ENCODE data around the gene CLEC9A. TPM values are rescaled to one million over a fixed set of nuclear protein-coding genes. Genes with fewer than 3 reads are reported as not detected.

Gene CLEC9A
- total and polyA plus RNA-seq, 4 donors, result 0.03 to 0.14 TPM; not detected in 2

DNA sequence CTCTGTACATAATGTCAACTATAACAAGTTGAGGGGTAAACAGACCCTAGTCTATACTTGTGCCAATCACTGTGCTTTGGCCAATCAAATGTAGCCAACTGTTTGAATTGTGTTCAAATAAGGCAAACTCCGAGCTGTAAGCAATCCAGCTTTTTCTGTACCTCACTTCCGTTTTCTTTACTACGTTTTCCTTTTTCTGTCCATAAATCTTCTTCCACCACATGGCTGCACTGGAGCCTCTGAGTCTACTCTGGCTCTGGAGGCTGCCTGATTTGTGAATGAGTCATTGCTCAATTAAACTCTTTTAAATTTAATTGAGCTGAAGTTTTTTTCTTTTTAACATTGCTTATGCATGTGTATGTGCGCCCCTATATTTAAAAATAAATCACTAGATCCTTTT is 38.6 kb downstream of the CLEC9A start:
- TF ChIP-seq HNF4A (conservative IDR thresholded peaks at IDR 0.05) (no peak), GABPA (IDR thresholded peaks at IDR 0.05 in 1 of 2, conservative IDR thresholded peaks at IDR 0.05 in 1 of 2) (no peak), TAF1 (conservative IDR thresholded peaks at IDR 0.05) (no peak), EGR1 (IDR thresholded peaks at IDR 0.05; ENCODE audit: low read depth in 2 of 2) (no peak), FOXA2 (IDR thresholded peaks at IDR 0.05) (no peak), HNF4G (IDR thresholded peaks at IDR 0.05) (no peak), JUND (IDR thresholded peaks at IDR 0.05) (no peak), FOXA1 (IDR thresholded peaks at IDR 0.05) (no peak), RAD21 (IDR thresholded peaks at IDR 0.05) (no peak)
- TF ChIP-seq, protein P1, sequence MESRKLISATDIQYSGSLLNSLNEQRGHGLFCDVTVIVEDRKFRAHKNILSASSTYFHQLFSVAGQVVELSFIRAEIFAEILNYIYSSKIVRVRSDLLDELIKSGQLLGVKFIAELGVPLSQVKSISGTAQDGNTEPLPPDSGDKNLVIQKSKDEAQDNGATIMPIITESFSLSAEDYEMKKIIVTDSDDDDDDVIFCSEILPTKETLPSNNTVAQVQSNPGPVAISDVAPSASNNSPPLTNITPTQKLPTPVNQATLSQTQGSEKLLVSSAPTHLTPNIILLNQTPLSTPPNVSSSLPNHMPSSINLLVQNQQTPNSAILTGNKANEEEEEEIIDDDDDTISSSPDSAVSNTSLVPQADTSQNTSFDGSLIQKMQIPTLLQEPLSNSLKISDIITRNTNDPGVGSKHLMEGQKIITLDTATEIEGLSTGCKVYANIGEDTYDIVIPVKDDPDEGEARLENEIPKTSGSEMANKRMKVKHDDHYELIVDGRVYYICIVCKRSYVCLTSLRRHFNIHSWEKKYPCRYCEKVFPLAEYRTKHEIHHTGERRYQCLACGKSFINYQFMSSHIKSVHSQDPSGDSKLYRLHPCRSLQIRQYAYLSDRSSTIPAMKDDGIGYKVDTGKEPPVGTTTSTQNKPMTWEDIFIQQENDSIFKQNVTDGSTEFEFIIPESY (IDR thresholded peaks at IDR 0.05), result no peak
- TF ChIP-seq, protein P2, sequence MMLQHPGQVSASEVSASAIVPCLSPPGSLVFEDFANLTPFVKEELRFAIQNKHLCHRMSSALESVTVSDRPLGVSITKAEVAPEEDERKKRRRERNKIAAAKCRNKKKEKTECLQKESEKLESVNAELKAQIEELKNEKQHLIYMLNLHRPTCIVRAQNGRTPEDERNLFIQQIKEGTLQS (IDR thresholded peaks at IDR 0.05), result no peak
- Histone ChIP-seq H3K9ac (ENCODE audit: low read depth in 1 of 2, low read length in 2 of 2) (no peak overlapping the region), H3K36me3 (ENCODE audit: control insufficient read depth in 4 of 4, insufficient read depth in 3 of 4, low read depth in 1 of 4, low read length in 3 of 4) (no peaks in the 10 kb centered on the region), H3K27ac (ENCODE audit: low read depth in 1 of 2, low read length in 2 of 2) (peak overlapping the region; percentile 33 to 64), H3K27me3 (ENCODE audit: control insufficient read depth in 4 of 4, insufficient read depth in 4 of 4, low read length in 3 of 4) (no peaks in the 10 kb centered on the region), H3K4me3 (ENCODE audit: low read depth in 1 of 3, low read length in 3 of 3) (no peak overlapping the region), H3K9me3 (ENCODE audit: control insufficient read depth in 4 of 4, low read length in 3 of 4) (no peaks in the 10 kb centered on the region), H3K4me1 (ENCODE audit: control insufficient read depth in 4 of 4, insufficient read depth in 4 of 4, low read length in 3 of 4) (no peaks in the 10 kb centered on the region)
- 73% methylated on average over 4 of the region's 4 CpGs for WGBS
- no peak for DNase-seq (ENCODE audit: low spot score)

DNA sequence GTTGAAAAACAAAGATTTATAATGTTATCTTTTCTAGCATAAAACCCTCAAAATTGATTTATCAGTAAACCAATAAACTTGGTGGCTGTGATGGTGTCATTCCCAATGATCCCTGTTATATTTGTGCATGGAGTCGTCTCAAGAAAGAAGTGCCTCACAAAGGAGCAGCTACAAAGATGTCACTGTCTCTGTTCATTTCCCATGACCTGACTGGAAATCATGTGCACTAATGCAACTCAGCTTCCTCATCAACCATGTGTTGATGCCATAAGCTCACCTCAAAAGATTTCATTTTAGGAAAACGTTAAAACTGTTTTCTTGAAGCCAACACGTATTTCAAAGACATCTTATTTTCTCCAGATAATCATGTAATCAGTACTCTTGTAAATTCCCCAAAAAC is 39.5 kb downstream of the CLEC9A start:
- H3K27ac ChIP-seq (ENCODE audit: low read depth in 1 of 2, low read length in 2 of 2), result no peak overlapping the region
- H3K27me3 ChIP-seq (ENCODE audit: control insufficient read depth in 4 of 4, insufficient read depth in 4 of 4, low read length in 3 of 4), result no peaks in the 10 kb centered on the region
- no peaks in the 10 kb centered on the region for H3K4me1 ChIP-seq (ENCODE audit: control insufficient read depth in 4 of 4, insufficient read depth in 4 of 4, low read length in 3 of 4)
- no peak overlapping the region for H3K9ac ChIP-seq (ENCODE audit: low read depth in 1 of 2, low read length in 2 of 2)
- H3K9me3 ChIP-seq (ENCODE audit: control insufficient read depth in 4 of 4, low read length in 3 of 4), result no peaks in the 10 kb centered on the region
- H3K4me3 ChIP-seq (ENCODE audit: low read depth in 1 of 3, low read length in 3 of 3), result no peak overlapping the region
- no peak for DNase-seq (ENCODE audit: low spot score)
- TF ChIP-seq FOXA1 (IDR thresholded peaks at IDR 0.05), result no peak
- no peak for TF ChIP-seq HNF4A (conservative IDR thresholded peaks at IDR 0.05)
- TF ChIP-seq GABPA (IDR thresholded peaks at IDR 0.05 in 1 of 2, conservative IDR thresholded peaks at IDR 0.05 in 1 of 2), result no peak
- no peaks in the 10 kb centered on the region for H3K36me3 ChIP-seq (ENCODE audit: control insufficient read depth in 4 of 4, insufficient read depth in 3 of 4, low read depth in 1 of 4, low read length in 3 of 4)
- 20% methylated on average over 3 of the region's 3 CpGs for WGBS

DNA sequence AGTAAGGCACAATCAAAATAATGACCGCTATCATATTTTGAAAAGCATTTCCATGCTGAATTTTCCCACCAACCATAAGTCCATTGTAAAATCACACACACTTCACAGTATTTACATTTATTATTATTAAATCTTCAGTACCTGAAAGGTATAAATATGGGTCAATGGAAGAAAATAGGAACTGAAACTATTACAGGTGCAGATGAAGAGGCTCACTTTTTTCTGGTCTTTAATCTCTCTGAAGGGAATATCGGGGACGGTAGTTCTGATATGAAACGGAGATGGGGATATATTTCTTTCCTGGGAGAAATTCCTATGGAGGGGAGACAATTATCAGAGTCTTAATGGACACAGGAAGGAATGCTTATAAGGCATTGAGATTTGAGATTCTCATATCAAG is 39.9 kb downstream of the CLEC9A start:
- TF ChIP-seq EGR1 (IDR thresholded peaks at IDR 0.05; ENCODE audit: low read depth in 2 of 2), result no peak
- TF ChIP-seq JUND (IDR thresholded peaks at IDR 0.05), result no peak
- no peak for TF ChIP-seq SP1 (IDR thresholded peaks at IDR 0.05)
- no peak for TF ChIP-seq HNF4G (IDR thresholded peaks at IDR 0.05)
- Histone ChIP-seq H3K9ac (ENCODE audit: low read depth in 1 of 2, low read length in 2 of 2) (no peak overlapping the region), H3K27me3 (ENCODE audit: control insufficient read depth in 4 of 4, insufficient read depth in 4 of 4, low read length in 3 of 4) (no peaks in the 10 kb centered on the region), H3K27ac (ENCODE audit: low read depth in 1 of 2, low read length in 2 of 2) (no peak overlapping the region), H3K9me3 (ENCODE audit: control insufficient read depth in 4 of 4, low read length in 3 of 4) (no peaks in the 10 kb centered on the region), H3K4me3 (ENCODE audit: low read depth in 1 of 3, low read length in 3 of 3) (no peak overlapping the region), H3K36me3 (ENCODE audit: control insufficient read depth in 4 of 4, insufficient read depth in 3 of 4, low read depth in 1 of 4, low read length in 3 of 4) (no peaks in the 10 kb centered on the region), H3K4me1 (ENCODE audit: control insufficient read depth in 4 of 4, insufficient read depth in 4 of 4, low read length in 3 of 4) (no peaks in the 10 kb centered on the region)
- WGBS, result 93% methylated on average over 4 of the region's 4 CpGs
- no peak for DNase-seq (ENCODE audit: low spot score)

DNA sequence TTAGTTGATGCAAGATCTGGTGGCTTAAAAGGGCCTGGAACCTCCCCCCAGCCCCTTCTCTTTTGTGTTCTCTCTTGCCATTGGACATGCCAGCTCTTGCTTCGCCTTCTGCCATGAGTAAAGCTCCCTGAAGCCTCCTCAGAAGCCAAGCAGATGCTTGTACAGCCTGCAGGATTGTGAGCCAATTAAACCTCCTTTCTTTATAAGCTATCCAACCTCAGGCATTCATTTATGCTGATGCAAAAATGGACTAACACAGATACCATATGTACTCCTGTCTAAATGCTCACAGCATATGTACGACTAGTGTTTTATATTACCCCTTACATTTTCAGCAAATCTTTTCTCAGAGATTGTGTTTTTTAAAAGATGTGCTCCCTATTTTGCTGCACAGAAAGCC is 41.6 kb downstream of the CLEC9A start:
- no peaks in the 10 kb centered on the region for H3K36me3 ChIP-seq (ENCODE audit: control insufficient read depth in 4 of 4, insufficient read depth in 3 of 4, low read depth in 1 of 4, low read length in 3 of 4)
- DNase-seq (ENCODE audit: low spot score), result no peak
- H3K4me1 ChIP-seq (ENCODE audit: control insufficient read depth in 4 of 4, insufficient read depth in 4 of 4, low read length in 3 of 4), result no peaks in the 10 kb centered on the region
- no peak overlapping the region for H3K9ac ChIP-seq (ENCODE audit: low read depth in 1 of 2, low read length in 2 of 2)
- no peak overlapping the region for H3K4me3 ChIP-seq (ENCODE audit: low read depth in 1 of 3, low read length in 3 of 3)
- no peaks in the 10 kb centered on the region for H3K27me3 ChIP-seq (ENCODE audit: control insufficient read depth in 4 of 4, insufficient read depth in 4 of 4, low read length in 3 of 4)
- 95% methylated on average over 2 of the region's 2 CpGs for WGBS
- TF ChIP-seq FOXA1 (IDR thresholded peaks at IDR 0.05) (no peak), TAF1 (conservative IDR thresholded peaks at IDR 0.05) (no peak), RXRA (IDR thresholded peaks at IDR 0.05) (no peak), HNF4A (conservative IDR thresholded peaks at IDR 0.05) (no peak), GABPA (IDR thresholded peaks at IDR 0.05 in 1 of 2, conservative IDR thresholded peaks at IDR 0.05 in 1 of 2) (no peak), RAD21 (IDR thresholded peaks at IDR 0.05) (no peak), JUND (IDR thresholded peaks at IDR 0.05) (no peak), HNF4G (IDR thresholded peaks at IDR 0.05) (no peak)
- TF ChIP-seq, protein P3, sequence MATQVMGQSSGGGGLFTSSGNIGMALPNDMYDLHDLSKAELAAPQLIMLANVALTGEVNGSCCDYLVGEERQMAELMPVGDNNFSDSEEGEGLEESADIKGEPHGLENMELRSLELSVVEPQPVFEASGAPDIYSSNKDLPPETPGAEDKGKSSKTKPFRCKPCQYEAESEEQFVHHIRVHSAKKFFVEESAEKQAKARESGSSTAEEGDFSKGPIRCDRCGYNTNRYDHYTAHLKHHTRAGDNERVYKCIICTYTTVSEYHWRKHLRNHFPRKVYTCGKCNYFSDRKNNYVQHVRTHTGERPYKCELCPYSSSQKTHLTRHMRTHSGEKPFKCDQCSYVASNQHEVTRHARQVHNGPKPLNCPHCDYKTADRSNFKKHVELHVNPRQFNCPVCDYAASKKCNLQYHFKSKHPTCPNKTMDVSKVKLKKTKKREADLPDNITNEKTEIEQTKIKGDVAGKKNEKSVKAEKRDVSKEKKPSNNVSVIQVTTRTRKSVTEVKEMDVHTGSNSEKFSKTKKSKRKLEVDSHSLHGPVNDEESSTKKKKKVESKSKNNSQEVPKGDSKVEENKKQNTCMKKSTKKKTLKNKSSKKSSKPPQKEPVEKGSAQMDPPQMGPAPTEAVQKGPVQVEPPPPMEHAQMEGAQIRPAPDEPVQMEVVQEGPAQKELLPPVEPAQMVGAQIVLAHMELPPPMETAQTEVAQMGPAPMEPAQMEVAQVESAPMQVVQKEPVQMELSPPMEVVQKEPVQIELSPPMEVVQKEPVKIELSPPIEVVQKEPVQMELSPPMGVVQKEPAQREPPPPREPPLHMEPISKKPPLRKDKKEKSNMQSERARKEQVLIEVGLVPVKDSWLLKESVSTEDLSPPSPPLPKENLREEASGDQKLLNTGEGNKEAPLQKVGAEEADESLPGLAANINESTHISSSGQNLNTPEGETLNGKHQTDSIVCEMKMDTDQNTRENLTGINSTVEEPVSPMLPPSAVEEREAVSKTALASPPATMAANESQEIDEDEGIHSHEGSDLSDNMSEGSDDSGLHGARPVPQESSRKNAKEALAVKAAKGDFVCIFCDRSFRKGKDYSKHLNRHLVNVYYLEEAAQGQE (IDR thresholded peaks at IDR 0.05), result no peak
- TF ChIP-seq, protein P4, sequence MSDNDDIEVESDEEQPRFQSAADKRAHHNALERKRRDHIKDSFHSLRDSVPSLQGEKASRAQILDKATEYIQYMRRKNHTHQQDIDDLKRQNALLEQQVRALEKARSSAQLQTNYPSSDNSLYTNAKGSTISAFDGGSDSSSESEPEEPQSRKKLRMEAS (IDR thresholded peaks at IDR 0.05), result no peak
- no peaks in the 10 kb centered on the region for H3K9me3 ChIP-seq (ENCODE audit: control insufficient read depth in 4 of 4, low read length in 3 of 4)
- H3K27ac ChIP-seq (ENCODE audit: low read depth in 1 of 2, low read length in 2 of 2), result no peak overlapping the region
